Measurements from ENCODE around the gene PGGHG.

PGGHG gene

GRCh38 chr11:286977-287820 lies 1.7 kb upstream of the PGGHG start:
- DNase-seq: peak; percentile 84

GRCh38 chr11:287821-288477 lies 977 bp upstream of the PGGHG start:
- DNase-seq: no peak

GRCh38 chr11:289398-289711 lies 429 bp downstream of the PGGHG start:
- DNase-seq: peak; percentile 44

- DNase-seq: no peak
Measured at GRCh38 chr11:289712-290620, 1.0 kb downstream of the PGGHG start.

GRCh38 chr11:290621-291231 lies 1.8 kb downstream of the PGGHG start:
- no peak for DNase-seq

GRCh38 chr11:291281-292210 lies 2.6 kb downstream of the PGGHG start:
- DNase-seq: no peak

GRCh38 chr11:292211-293121 lies 3.5 kb downstream of the PGGHG start:
- DNase-seq: no peak

GRCh38 chr11:293271-293851 lies 4.4 kb downstream of the PGGHG start:
- no peak for DNase-seq

- no peak for DNase-seq
Measured at GRCh38 chr11:293852-294661, 5.1 kb downstream of the PGGHG start.

GRCh38 chr11:294780-295179 lies 5.9 kb downstream of the PGGHG start:
- no peak for DNase-seq

GRCh38 chr11:295351-296170 lies 6.6 kb downstream of the PGGHG start:
- no peak for DNase-seq

GRCh38 chr11:296171-297050 lies 7.5 kb downstream of the PGGHG start:
- no peak for DNase-seq

GRCh38 chr11:297051-297585 lies 8.2 kb downstream of the PGGHG start:
- no peak for DNase-seq

- DNase-seq: peak; percentile 60
Measured at GRCh38 chr11:297586-298405, 8.9 kb downstream of the PGGHG start.

GRCh38 chr11:298406-299065 lies 9.6 kb downstream of the PGGHG start:
- DNase-seq: no peak
